Muscle layer of colon (tissue), 2 donors: ENCODE data around the gene KLRC3.
"Not testable (repeated sequence)": the region's sequence is repeated elsewhere in the genome, so short reads cannot be mapped to it uniquely, and the experiment has no call there.

Experiments
- H3K27ac ChIP-seq: one replicate; pipeline ENCODE4 v1.7.0; 2013; ENCODE audit warnings: low read depth, mild to moderate bottlenecking, low read length, moderate library complexity
- H3K27me3 ChIP-seq, 2 donors: one replicate each; pipeline ENCODE4 v1.7.0; 2013; ENCODE audit warnings: low read length in 2 of 2, mild to moderate bottlenecking in 2 of 2; ENCODE audit not compliant: insufficient read depth in 2 of 2, control insufficient read depth in 1 of 2
- H3K36me3 ChIP-seq: one replicate; pipeline ENCODE4 v1.7.0; 2013; ENCODE audit warnings: mild to moderate bottlenecking, low read length; ENCODE audit not compliant: insufficient read depth
- H3K4me1 ChIP-seq: one replicate; pipeline ENCODE4 v1.7.0; 2013; ENCODE audit warnings: mild to moderate bottlenecking, low read length; ENCODE audit not compliant: insufficient read depth
- H3K4me3 ChIP-seq, 2 donors: one replicate each; pipeline ENCODE4 v1.7.0; 2013; ENCODE audit warnings: low read length in 2 of 2, low read depth in 1 of 2, mild to moderate bottlenecking in 1 of 2, moderate library complexity in 1 of 2
- H3K9ac ChIP-seq: one replicate; pipeline ENCODE4 v1.7.0; 2013; ENCODE audit warnings: low read length
- H3K9me3 ChIP-seq: one replicate; pipeline ENCODE4 v1.7.0; 2013; ENCODE audit warnings: mild to moderate bottlenecking, low read length
- donor health status: abdominal sarcoma.
- donor health status: Adenocarcinoma of cecum.

Gene KLRC3

DNA sequence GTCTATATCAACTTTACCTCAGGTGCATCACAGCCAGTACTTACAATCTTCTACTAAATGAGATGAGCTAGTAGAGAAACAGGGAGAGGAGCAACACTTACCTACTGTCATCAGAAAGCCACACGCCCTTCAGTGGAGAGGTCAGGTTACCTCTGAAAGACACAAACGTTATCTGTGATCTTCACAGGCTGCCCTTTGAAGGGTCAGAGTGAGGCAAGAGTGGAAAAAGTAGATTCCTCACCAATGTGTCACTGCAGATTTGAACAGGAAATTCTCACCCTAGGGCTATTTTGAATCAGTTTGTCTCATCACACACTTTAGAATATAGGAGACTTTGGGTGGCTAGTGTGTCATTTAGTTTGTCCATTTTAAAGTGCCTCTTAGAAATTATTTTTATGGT, 17.2 kb upstream of the KLRC3 start:
- not testable (repeated sequence) for H3K36me3 ChIP-seq, H3K4me3 ChIP-seq, H3K27me3 ChIP-seq, H3K9me3 ChIP-seq, H3K27ac ChIP-seq, H3K4me1 ChIP-seq, H3K9ac ChIP-seq

DNA sequence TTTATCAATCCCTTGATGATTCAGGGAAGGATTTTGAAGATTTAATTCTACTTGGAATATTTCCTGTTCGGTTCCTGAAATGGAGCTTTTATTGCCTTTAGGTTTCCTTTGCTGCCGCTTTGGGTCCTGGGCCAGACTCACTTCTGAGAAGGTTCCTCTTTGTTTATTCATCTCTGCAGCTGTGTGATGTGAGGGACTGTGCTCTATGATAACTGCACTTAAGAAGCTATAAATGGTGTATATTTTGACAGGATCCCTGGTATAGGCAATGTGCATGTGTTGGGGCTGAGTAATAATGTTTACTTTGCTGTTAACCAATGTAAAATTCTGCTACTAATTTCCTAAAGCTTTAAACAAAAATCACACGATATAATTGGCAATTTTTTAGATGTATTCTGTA, 15.4 kb upstream of the KLRC3 start, which contains the start of gene KLRC2:
TSS of gene KLRC2 (minus strand) at position 195 of the 400 bp plus-strand sequence. CDS start at position 171, 24 bp downstream.
- H3K4me3 ChIP-seq, H3K27me3 ChIP-seq, H3K4me1 ChIP-seq, H3K9me3 ChIP-seq, H3K36me3 ChIP-seq, H3K27ac ChIP-seq, H3K9ac ChIP-seq: not testable (repeated sequence)

DNA sequence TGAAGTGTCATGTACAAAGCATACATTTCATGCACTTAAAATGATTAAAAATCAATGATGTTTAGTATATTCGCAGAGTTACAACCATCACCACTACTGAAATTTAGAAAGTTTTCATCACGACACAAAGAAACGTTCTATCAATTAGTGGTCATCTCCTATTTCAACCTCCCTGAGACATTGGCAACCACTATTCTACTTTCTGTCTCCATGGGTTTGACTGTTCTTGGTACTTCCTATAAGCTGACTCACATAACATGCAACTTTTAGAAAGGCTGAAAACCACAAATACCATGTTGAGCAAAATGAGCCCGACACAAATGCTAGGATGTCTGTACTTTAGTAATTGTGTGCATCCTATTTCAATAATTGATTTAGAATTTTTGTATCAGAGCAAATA, 10.2 kb upstream of the KLRC3 start:
- not testable (repeated sequence) for H3K4me3 ChIP-seq, H3K9ac ChIP-seq, H3K36me3 ChIP-seq, H3K4me1 ChIP-seq, H3K27me3 ChIP-seq, H3K27ac ChIP-seq, H3K9me3 ChIP-seq

DNA sequence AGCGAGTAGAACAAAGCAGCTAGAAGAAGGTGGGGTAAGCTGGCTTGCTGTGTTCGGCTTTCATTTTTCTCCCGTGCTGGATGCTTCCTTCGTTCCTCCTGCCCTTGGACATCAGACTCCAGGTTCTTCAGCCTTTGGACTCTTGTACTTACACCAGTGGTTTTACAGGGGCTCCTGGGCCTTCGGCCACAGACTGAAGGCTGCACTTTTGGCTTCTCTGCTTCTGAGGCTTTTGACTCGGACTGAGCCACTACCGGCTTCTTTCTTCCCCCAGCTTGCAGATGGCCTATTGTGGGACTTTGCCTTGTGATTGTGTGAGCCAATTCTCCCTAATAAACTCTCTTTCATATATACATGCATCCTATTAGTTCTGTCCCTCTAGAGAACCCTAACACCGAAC, 5.5 kb upstream of the KLRC3 start:
- not testable (repeated sequence) for H3K27ac ChIP-seq, H3K36me3 ChIP-seq, H3K9ac ChIP-seq, H3K4me3 ChIP-seq, H3K9me3 ChIP-seq, H3K27me3 ChIP-seq, H3K4me1 ChIP-seq

DNA sequence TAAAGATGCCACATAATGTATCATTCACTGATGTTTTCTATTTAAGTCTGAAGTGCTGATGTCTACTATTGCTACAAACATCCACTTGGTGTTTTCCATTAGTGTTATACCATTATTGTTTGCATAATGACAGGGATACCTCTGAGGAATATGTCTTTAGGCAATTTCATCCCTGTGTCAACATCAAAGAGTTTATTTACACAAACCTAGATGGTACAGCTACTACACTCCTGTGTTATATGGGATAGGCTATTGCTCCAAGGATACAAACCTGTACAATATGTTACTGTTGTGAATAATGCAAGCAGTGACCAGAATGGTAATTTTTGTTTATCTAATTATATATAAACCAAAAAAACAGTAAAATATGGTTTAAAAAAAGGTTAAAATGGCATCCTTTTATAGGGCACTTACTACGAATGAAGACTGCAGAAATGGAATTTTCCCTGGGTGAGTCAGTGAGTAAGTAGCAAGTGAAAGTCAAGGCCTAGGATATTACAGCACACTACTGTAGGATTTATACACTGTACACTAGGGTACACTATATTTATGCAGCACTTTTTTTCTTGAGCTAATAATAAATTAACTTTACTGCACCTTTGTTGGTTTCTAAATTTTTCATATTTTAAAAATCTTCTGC, 4.0 kb upstream of the KLRC3 start:
- not testable (repeated sequence) for H3K9me3 ChIP-seq, H3K36me3 ChIP-seq, H3K27ac ChIP-seq, H3K4me1 ChIP-seq, H3K4me3 ChIP-seq, H3K9ac ChIP-seq, H3K27me3 ChIP-seq

DNA sequence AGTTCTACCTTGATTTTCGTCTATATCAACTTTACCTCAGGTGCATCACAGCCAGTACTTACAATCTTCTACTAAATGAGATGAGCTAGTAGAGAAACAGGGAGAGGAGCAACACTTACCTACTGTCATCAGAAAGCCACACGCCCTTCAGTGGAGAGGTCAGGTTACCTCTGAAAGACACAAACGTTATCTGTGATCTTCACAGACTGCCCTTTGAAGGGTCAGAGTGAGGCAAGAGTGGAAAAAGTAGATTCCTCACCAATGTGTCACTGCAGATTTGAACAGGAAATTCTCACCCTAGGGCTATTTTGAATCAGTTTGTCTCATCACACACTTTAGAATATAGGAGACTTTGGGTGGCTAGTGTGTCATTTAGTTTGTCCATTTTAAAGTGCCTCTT, 1.8 kb upstream of the KLRC3 start:
- not testable (repeated sequence) for H3K36me3 ChIP-seq, H3K9me3 ChIP-seq, H3K9ac ChIP-seq, H3K27me3 ChIP-seq, H3K4me3 ChIP-seq, H3K4me1 ChIP-seq, H3K27ac ChIP-seq

DNA sequence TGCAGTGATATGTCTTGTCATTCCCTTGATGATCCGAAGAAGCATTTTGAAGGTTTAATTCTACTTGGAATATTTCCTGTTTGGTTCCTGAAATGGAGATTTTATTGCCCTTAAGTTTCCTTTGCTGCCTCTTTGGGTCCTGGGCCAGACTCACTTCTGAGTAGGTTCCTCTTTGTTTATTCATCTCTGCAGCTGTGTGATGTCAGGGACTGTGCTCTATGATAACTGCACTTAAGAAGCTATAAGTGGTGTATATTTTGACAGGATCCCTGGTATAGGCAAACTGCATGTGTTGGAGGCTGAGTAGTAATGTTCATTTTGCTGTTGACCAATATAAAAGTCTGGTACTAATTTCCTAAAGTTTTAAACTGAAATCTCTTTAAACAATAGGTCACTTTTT, 11.0 kb downstream of the KLRC3 start, which contains the start of gene KLRC4:
TSS of gene KLRC4 (minus strand) at position 366 of the 400 bp plus-strand sequence. CDS start at position 184, 182 bp downstream.
- Histone ChIP-seq H3K9me3 (no peaks in the 10 kb centered on the region), H3K36me3 (no peaks in the 10 kb centered on the region), H3K27ac (no peak within 1 kb of the TSS), H3K9ac (no peak within 1 kb of the TSS), H3K27me3 (no peaks in the 10 kb centered on the region), H3K4me3 (no peak within 1 kb of the TSS), H3K4me1 (no peaks in the 10 kb centered on the region)

DNA sequence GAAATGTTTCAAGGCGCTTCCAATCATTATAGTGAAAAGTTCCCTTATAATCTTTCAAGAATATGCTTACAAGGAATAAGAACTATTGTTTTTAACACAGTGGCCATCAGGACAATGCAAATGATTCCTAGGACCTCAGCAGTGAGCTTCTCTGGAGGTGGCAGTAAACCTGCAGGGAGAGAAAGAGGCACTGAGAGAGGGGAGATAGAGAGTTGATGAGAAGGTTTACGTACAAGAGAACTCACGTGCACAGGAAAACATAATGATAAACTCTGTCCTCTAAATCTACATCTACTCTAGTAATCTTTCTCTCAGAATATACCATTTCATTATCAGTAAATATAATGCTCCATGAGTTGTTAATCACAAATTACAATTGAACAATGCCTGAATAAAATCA, 11.6 kb downstream of the KLRC3 start:
- Histone ChIP-seq H3K9me3 (no peaks in the 10 kb centered on the region), H3K9ac (no peak overlapping the region), H3K4me1 (no peaks in the 10 kb centered on the region), H3K27ac (no peak overlapping the region), H3K4me3 (no peak overlapping the region), H3K27me3 (no peaks in the 10 kb centered on the region), H3K36me3 (no peaks in the 10 kb centered on the region)

DNA sequence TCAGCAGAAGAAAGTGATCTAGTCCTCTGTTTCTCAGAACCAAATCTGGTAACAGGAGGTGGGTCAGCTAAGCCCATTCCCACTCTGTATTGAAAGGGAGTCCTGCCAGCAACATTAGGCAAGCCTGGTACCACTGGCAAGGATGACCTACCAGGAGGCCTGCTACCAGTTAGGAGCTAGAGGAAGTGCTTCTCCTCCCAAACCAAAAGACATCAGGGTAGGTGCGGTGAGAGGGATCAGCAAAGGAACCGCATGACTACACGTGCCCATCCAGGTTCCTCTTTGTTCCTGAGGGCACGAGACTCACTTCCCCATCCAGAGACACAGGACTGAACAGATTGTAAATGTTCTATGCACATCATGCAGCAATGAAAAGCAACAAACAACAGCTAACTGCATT, 13.7 kb downstream of the KLRC3 start:
- no peak overlapping the region for H3K4me3 ChIP-seq
- no peak overlapping the region for H3K9ac ChIP-seq
- no peaks in the 10 kb centered on the region for H3K4me1 ChIP-seq
- no peaks in the 10 kb centered on the region for H3K9me3 ChIP-seq
- H3K36me3 ChIP-seq = no peaks in the 10 kb centered on the region
- no peak overlapping the region for H3K27ac ChIP-seq
- H3K27me3 ChIP-seq = no peaks in the 10 kb centered on the region

DNA sequence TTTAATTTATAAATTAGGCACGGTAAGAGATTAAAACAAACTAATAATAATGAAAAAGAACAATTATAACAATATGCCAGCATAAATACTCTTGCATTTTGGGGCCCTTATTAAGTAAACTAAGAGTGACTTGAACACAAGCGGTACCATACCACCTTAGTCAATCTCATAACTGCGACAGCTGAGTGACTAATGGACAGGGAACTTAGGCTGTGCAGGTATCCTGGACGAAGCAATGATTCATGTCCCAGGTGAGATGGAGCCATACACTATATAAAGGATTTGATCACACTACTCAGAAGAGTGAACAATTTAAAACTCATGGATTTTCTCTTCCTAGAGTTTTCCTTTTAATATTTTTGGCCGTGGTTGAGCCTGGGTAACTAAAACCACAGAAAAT, 15.1 kb downstream of the KLRC3 start:
- Histone ChIP-seq H3K27me3 (no peaks in the 10 kb centered on the region), H3K9ac (no peak overlapping the region), H3K4me3 (no peak overlapping the region), H3K27ac (no peak overlapping the region), H3K36me3 (no peaks in the 10 kb centered on the region), H3K9me3 (no peaks in the 10 kb centered on the region), H3K4me1 (no peaks in the 10 kb centered on the region)

DNA sequence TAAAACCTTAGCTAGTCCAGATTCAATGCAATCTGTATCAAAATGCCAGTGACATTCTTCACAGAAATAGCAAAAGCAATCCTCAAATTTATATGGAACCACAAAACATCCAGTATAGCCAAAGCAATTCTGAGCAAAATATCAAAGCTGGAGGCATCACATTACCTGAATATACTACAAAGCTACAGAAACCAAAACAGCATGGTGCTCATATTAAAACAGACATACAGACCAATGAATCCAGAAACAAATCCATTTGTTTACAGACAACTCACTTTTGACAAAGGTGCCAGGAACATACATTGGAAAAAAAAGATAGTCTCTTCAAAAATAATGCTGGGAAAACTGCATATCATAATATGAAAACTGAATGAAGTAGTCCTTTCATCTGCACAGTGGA, 15.6 kb downstream of the KLRC3 start:
- no peaks in the 10 kb centered on the region for H3K36me3 ChIP-seq

DNA sequence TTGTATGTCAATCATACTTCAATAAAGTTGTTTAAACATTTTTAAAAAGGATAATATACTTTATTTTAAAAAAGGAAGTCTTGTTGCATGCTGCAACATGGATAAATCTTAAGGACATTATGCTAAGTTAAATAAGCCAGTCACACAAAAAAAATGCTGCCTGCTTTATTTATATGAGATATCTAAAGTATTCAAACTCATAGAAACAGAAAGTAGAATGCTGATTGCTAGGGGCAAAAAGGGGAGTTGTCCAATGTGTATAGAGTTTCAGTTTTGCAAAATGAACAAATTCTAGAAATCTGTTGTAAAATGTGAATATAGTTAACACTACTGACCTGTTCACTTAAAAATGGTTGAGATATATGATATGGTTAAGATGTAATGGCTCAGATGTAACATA, 19.6 kb downstream of the KLRC3 start:
- H3K4me3 ChIP-seq = no peak overlapping the region
- H3K4me1 ChIP-seq = peaks cover under 1% of the 10 kb centered on the region
- no peak overlapping the region for H3K27ac ChIP-seq
- no peaks in the 10 kb centered on the region for H3K36me3 ChIP-seq
- H3K9me3 ChIP-seq = no peaks in the 10 kb centered on the region
- no peak overlapping the region for H3K9ac ChIP-seq
- no peaks in the 10 kb centered on the region for H3K27me3 ChIP-seq

More for the DNA sequence above, 15.6 kb downstream of the KLRC3 start:
- H3K4me3 ChIP-seq = no peak overlapping the region
- H3K27ac ChIP-seq = no peak overlapping the region
- no peak overlapping the region for H3K9ac ChIP-seq
- H3K9me3 ChIP-seq = no peaks in the 10 kb centered on the region
- no peaks in the 10 kb centered on the region for H3K27me3 ChIP-seq
- H3K4me1 ChIP-seq = no peaks in the 10 kb centered on the region
